Suppressor macrophage treated with lipopolysaccharide for 1 hour (primary cell): Measurements from ENCODE around the gene CRYL1.

Experiments used
- DNase-seq, 3 donors: peaks; one replicate each; pipeline ENCODE4 v3.0.0-alpha.2; 2020 to 2022

The CRYL1 gene

GRCh38 chr13:20418953-20419352 is 106.7 kb downstream of the CRYL1 start:
- DNase-seq = no peak

GRCh38 chr13:20416223-20416745 is 109.4 kb downstream of the CRYL1 start:
- DNase-seq = no peak

- no peak for DNase-seq
These were observed 110.0 kb downstream of the CRYL1 start for GRCh38 chr13:20415694-20416107.

DNA sequence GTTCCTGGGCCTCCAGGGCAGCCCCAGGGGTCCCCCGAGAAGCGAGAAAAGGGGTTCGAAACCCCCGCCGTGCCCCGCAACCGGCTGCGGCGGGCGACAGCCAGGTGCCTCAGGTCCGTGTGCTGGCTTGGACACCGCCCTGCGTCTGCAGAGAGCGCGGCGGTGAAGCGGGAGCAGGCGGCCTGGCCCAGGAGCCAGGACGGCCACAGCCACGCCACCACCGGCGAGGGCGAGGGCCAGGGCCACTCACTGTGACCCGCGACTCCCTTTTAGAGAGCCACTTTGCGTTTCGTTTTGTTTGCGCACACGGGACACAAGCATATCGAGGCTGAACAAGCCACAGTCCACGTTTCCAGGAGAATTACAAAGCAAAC is 110.4 kb downstream of the CRYL1 start:
- DNase-seq = no peak

DNA sequence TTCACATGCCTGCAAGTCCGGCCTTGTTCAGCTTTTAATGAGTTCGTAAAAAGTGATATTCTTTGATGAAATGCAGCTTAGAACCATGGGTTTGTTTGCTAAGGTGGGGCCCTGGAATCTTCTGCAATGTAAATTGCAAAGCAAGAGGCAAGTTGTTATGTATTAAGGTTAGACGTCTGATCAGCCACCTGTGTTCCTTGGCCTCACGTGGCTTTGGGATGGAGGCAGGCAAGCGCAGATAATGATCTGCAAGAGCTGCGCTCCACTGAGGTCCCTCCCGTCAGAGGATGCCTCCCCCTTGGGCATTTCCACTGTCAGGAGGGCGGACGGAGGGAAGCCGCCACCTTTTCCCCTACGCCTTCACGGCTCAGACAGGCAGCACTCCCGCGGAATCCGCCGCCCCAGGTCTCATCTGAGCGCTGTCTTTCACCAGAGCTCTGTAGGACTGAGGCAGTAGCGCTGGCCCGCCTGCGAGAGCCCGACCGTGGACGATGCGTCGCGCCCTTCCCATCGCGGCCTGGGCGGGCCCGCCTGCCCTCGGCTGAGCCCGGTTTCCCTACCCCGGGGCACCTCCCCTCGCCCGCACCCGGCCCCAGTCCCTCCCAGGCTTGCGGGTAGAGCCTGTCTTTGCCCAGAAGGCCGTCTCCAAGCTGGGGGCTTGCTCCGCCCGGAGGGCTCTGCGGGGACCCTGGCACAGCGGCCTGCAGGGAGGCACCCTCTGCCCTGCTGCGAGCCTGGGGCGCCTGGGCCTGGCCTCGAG is 110.9 kb downstream of the CRYL1 start:
- DNase-seq = no peak

- DNase-seq = no peak
These were observed 112.8 kb downstream of the CRYL1 start for GRCh38 chr13:20412691-20413355.

DNA sequence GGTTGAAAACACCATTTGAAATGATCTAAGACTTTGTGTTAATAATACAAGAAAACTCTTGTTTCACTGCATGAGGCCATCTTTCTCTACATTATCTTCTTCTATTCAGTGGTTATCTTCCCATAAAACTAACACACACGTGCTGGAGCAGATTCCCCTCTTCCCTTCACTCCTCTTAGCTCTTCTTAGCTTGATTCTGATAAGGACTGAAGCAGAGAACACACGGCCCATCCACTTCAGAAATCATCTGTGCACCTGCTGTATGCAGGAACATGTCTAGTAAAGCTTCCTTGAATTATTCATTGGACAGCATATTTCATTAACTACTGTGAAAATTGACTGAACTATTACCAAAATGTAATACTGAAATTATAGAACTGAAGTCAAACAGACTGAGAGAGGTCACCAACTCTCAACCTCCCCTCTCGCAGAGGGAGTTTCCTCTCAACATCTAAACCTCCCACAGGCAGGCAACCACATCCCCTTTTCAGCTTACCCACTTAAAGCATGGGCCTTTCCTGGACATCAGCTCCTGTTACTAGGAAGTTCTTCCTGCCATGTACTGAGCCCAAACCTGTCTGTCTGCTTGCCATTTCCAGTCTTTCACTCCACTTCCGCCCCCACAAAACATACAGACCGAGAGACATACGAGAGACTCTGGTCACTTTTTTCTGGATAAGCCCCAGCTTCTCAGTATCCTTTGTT is 113.9 kb downstream of the CRYL1 start:
- DNase-seq = peak; percentile 81 to 85 (median 84)

DNA sequence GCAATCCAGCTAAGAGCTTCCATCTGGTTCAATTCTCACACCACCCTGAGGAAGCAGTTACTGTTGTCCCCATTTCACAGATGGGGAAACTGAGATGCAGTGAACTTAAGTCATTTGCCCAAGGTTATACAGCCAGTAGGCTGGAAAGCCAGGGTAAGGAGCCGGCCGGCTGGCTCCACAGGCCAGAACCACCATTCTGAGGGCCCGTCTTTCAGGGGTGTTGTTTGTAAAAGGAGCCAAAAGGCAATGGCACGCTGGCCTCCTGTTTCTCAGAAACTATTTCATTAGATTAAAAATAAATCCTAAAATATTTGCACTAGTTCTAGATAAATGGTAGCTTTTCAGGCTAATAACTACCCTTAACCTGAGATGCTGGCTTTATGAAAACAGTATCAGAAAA is 114.9 kb downstream of the CRYL1 start:
- no peak for DNase-seq

- DNase-seq = no peak
These were observed 117.5 kb downstream of the CRYL1 start for GRCh38 chr13:20408181-20408580.

GRCh38 chr13:20407759-20408158 is 117.9 kb downstream of the CRYL1 start:
- no peak for DNase-seq

GRCh38 chr13:20405691-20406090 is 120.0 kb downstream of the CRYL1 start:
- DNase-seq = no peak

- no peak for DNase-seq
These were observed 121.0 kb downstream of the CRYL1 start for GRCh38 chr13:20404488-20405222.

- no peak for DNase-seq
These were observed 121.8 kb downstream of the CRYL1 start for GRCh38 chr13:20403826-20404225.

DNA sequence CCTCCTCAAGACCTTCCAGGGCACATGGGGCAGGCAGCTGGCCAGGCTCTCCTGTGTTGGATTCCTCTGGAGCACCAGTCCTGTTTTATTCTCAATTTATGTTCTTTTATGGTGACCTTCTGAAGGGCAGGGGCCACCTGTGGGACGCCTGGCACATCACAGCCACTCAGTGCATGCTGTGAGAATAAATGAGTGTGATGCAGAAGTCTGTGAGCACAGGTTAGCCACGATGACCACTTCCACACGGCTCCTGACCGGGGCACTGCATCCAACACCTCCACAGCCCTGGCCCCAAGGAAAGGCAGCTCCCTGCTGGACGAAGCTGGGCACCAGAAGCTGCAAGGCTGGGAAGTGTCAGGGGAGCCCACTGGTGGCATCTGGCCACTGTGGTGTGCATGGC is 122.8 kb downstream of the CRYL1 start:
- no peak for DNase-seq

- no peak for DNase-seq
These were observed 123.5 kb downstream of the CRYL1 start for GRCh38 chr13:20401931-20402856.

DNA sequence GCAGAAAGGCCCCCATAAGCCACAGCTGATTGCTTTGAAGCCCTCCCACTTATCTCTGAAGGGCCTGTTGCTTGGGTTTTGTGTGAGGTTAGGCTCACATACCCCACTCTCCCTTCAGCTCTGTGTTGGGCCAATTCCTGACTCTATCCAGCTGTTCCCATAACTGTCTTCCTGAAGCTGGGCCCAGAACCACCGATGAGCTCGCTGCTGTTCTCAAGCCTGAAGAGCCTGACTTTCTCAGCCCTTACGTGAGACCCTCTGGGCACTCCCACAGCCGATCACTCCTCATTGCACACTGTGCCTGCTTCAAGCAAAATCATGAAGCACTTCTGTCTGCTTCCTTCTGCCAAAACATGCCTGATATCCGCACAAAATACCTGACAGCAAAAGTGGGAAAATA is 124.1 kb downstream of the CRYL1 start:
- no peak for DNase-seq

DNA sequence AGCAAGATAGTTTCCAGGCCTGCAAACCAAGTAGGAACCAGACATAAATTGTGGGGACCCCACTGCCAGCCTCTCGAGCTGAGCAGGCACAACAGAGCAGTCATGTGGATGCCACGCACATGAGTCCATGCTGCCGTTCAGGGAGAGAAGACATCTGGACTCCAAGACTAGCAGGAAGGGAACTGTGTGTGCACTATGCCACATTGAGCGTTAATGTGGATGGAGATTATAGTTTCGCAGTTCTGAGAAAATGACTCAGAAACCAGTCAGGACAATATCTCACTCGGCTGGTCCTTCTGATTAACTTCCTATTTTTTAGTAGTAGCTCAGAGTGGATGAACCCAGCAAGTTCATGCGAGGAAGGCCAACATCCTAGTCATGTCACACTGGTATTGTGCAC is 124.9 kb downstream of the CRYL1 start:
- peak; percentile 18 to 52 (median 50) for DNase-seq

DNA sequence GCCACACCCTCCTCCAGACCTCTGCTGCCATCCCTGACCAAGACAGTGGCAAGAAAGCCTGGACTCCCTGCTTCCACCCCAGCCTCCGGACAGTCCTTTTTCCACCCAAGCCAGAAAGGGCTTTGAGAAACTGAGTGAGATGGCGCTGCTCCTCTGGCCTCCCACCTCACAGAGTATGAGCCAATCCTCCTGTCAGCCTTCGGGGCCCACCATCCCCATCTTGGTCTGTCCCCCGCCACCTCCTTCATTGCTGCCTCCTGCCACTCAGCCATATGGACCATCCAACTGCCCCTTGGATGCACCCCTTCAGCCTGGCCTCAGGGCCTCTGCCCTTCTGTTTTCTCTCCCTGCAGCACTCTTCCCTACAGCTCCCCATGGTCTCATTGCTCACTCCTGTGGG is 125.7 kb downstream of the CRYL1 start:
- DNase-seq = no peak

- DNase-seq = no peak
These were observed 126.1 kb downstream of the CRYL1 start for GRCh38 chr13:20399515-20399914.

GRCh38 chr13:20398459-20398858 is 127.2 kb downstream of the CRYL1 start:
- no peak for DNase-seq

DNA sequence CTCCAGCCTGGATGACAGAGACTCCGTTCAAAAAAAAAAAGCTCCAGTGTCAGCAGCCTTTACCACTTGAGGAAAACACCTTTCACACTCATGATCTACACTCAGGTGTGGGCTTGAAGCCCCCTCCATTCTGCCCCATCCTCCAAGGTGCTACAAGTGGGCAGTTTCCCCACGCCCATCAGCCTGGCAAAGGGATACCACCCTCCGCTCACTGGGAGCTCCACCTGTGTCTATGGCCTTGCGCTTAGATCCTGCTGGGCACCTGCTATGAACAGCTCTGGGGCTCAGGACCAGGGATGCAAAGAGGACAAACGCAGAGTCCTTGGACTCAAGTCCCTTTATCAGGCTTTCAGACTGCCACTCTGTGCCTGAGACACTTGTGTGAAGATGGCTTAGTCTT is 127.8 kb downstream of the CRYL1 start:
- no peak for DNase-seq
